ENCODE results near the gene NBPF15.
"Not testable (repeated sequence)": the region's sequence is repeated elsewhere in the genome, so short reads cannot be mapped to it uniquely, and the experiment has no call there.

Gene NBPF15

GRCh38 chr1:144461136-144461759 is at the start of gene NBPF15:
Gene NBPF15 (minus strand): TSS chr1:144461669. CDS start chr1:144440003, 21,666 bp downstream.
- peak; percentile 64 for DNase-seq

DNA sequence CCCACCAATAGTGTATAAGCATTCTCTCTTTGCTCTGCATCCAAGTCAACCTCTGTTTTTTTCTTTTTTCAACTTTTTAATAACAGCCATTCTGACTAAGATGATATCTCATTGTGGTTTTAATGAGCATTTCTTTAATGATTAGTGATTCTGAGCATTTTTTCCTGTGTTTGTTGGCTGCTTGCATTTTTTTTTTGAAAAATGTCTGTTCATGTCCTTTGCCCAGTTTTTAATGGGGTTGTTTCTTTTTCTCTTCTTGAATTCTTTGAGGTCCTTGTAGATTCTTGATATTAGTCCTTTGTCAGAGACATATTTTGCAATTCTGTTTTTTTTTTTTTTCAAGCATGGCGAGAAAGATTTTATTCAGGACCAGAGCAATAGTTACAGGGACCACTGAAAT is 35.0 kb upstream of the NBPF15 start:
- DNase-seq: not testable (repeated sequence)

GRCh38 chr1:144494130-144494529 is 32.7 kb upstream of the NBPF15 start:
- not testable (repeated sequence) for DNase-seq

GRCh38 chr1:144490394-144490793 is 28.9 kb upstream of the NBPF15 start:
- peak; percentile 8 for DNase-seq

- DNase-seq: not testable (repeated sequence)
These were observed 25.5 kb upstream of the NBPF15 start for GRCh38 chr1:144487002-144487401.

GRCh38 chr1:144485048-144485993 is 23.9 kb upstream of the NBPF15 start:
- DNase-seq: not testable (repeated sequence)

GRCh38 chr1:144473897-144474296 is 12.4 kb upstream of the NBPF15 start:
- DNase-seq: not testable (repeated sequence)

GRCh38 chr1:144471434-144471833 is 10.0 kb upstream of the NBPF15 start:
- DNase-seq: not testable (repeated sequence)

- not testable (repeated sequence) for DNase-seq
These were observed 309 bp upstream of the NBPF15 start for GRCh38 chr1:144461778-144462177.

GRCh38 chr1:144460686-144461085 is 783 bp downstream of the NBPF15 start:
- not testable (repeated sequence) for DNase-seq

- DNase-seq: not testable (repeated sequence)
These were observed 19.1 kb downstream of the NBPF15 start for GRCh38 chr1:144442402-144442801.

GRCh38 chr1:144439737-144440136 is 21.7 kb downstream of the NBPF15 start:
- DNase-seq: not testable (repeated sequence)

DNA sequence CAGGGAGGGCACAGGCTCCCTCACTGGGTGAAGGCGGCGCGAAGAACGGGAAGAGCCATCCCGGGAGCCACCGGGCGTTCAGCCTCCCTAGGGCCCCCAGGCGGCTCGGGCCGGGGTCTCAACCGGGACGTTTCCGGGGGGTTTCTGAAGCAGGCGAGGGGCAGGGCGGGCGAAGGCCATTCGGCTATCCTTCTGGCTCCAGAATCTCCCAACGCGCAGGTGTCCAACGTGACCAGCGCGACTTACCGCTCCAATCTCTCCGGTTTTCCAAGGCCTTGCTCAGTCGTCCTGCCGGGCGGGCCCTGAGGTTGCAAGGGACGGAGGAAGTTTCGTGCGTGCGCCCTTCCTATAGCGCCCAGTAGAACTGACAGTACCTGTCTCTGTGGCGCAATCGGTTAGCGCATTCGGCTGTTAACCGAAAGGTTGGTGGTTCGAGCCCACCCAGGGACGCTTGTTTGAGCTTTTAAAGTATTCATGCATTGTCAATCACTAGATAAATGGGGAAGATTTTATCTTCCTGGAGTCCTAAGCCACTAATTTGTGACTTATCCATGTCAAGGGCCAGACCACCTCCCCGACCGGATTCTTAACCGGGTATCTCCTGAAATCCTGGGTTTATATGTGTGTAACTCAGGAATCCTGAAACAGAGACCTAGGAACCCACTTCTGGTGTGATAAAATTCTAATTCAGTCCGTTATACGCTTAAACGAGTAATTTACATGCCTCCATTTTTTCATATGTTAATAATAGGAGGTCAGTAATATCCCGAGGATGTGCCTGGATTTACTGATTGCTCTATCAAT is 42.4 kb downstream of the NBPF15 start:
- DNase-seq: peak; percentile 55

- DNase-seq: not testable (repeated sequence)
These were observed 47.9 kb downstream of the NBPF15 start for GRCh38 chr1:144413404-144414118.

DNA sequence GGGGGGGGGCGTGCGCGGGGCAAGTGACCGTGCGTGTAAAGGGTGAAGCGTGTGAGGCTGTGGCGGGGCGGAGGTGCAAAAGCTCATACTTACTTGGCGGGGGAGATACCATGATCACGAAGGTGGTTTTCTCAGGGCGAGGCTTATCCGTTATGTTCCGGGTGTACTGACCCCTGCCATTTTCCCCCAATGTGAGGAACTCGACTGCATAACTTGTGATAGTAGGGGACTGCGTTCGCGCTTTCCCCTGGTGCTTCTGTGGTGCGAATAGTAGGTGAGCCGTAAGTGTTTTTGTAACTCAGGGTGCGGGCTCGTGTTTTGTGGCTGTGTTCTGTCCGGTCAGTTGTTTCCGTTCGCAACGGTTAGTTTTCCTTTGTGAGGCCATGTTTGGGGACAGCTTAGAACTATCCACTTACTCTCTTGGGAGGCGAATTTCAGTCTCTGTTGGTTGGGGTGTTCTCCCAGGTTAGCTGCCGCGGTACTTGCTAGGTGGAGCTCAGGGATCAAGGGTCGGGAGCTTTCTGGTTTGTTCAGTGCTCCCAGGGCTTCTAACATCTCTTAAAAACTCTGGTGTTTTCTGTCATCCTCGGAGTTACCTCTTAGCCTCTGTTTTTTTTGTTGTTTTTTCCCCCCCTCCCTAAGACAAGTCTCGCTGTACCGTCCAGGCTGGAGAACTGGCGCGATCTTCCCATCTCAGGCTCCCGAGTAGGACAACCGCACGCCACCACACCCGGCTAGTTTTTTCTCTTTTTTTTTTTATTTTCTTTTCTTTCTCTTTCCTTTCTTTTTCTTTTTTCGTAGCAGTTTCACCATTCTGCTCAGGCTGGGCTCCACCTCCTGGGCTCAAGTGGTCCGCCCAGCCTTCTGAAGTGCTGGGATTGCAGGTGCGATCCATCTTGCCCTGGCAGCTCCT is 48.7 kb downstream of the NBPF15 start:
- peak; percentile 76 for DNase-seq

DNA sequence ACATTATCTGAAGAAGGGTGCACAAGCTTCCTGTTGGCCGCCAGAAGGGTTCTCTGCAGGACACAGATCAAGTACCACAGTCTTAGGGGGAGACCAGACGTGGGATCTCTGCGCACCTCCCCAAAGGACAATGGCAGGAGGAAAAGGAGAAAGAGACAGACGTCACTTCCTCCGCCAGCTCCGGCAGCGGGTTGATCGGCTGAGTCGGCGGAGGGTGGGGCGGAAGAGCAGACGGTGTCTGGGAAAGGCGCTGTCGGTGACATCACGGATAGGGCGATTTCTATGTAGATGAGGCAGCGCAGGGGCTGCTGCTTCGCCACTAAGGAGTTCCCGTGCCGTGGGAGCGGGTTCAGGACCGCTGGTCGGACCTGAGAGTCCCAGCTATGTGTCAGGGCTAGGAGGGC is 49.4 kb downstream of the NBPF15 start:
- DNase-seq: peak; percentile 71

DNA sequence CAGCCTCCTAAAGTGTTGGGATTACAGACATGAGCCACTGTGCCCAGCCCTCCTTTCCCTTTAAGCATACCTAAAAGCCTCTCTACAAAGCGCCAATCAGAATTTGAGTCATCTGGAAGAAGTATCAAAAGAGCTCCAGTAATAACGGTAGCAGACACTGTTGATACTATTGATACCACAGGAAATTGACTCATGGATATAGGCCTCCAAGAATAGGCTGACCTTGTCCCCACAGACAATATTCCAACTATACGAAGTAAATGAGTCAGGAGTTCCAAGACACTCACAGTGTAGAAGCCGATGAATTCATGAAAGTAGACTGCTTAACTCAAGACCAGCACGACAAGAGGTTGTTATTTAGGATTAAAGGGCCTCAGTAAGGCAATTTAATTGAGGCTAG is 58.7 kb downstream of the NBPF15 start:
- DNase-seq: not testable (repeated sequence)

DNA sequence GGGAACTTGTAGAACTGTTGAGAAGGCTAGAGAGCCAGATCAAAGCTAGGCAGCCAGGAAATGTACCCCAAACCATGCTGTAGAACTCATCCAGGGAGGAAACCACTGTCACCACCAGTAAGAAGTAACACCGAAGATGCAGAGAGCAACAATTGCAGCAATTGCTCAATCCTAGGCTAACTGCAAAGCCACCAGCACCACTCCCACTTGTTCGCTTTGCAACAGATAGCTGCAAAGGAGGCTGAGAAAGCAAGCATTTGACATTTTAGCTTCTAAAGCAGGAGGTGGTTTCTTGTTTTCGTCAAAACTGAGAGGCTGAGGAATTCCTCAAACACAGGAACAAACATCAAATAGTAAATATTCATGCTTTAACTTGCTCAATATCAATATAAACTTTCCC is 89.8 kb downstream of the NBPF15 start:
- not testable (repeated sequence) for DNase-seq
